ENCODE data around the gene ZNF124.
"Not testable (repeated sequence)": the region's sequence is repeated elsewhere in the genome, so short reads cannot be mapped to it uniquely, and the experiment has no call there.

The ZNF124 gene

DNA sequence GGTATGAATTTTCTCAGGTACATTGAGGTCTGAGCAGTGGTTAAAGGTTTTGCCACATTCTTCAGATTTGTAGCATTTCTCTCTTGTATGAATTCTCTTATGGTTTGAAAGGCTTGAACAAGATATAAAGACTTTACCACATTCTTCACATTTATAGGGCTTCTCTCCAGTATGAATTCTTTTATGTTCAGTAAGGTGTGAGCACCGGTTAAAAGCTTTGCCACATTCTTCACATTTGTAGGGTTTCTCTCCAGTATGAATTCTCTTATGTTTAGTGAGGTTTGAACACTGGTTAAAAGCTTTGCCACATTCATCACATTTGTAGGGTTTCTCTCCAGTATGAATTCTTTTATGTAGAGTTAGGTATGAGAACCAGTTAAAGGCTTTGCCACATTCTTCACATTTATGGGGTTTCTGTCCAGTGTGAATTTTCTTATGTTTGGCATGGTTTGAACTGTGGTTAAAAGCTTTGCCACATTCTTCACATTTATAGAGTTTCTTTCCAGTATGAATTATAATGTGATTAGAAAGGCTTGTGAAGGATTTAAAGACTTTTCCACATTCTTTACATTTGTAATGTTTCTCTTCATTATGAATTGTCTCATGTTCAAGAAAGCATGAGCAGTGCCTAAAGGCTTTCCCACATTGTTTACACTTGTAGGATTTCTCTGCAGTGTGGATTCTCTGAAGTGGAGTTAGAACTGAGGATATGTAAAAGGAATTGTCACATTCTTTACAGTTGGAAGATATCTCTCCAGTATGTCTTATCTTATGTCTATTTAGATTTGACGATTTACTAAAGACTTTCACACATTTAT, 18.4 kb upstream of the ZNF124 start:
- Mint-ChIP-seq H3K9me3 (peaks cover 81% of the 10 kb centered on the region), H3K36me3 (ENCODE audit: low read depth) (peaks cover 71% of the 10 kb centered on the region)
- intact Hi-C loops (cut with micrococcal nuclease): no loop called here

DNA sequence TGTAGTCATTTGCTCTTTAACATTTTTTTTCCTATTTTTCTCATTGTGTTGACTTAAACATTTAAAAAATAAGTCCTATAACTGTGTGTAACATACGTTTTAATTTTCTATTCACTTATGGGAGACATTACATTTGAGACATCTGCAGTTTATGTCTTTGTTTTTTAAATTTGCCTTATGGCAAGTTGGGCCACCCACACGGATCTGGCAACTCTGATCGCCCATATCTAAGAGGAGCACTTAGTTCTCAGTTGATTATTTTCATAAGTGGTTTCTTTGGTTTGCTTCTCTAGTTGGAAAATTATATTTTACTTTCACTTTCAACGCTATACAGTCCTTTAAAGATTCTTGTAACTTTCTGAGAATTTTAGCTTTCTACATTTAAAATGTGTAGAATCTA, 13.8 kb upstream of the ZNF124 start:
- intact Hi-C loops (cut with micrococcal nuclease): no loop called here
- Mint-ChIP-seq H3K27me3 (no peaks in the 10 kb centered on the region), H3K9me3 (peaks cover 75% of the 10 kb centered on the region), H3K36me3 (ENCODE audit: low read depth) (peaks cover 32% of the 10 kb centered on the region), H3K4me3 (no peak overlapping the region), H3K27ac (no peak overlapping the region), H3K4me1 (ENCODE audit: low read depth) (no peaks in the 10 kb centered on the region)

More for the DNA sequence above, 18.4 kb upstream of the ZNF124 start:
- H3K4me3 Mint-ChIP-seq: no peak overlapping the region
- no peaks in the 10 kb centered on the region for H3K4me1 Mint-ChIP-seq (ENCODE audit: low read depth)
- H3K27me3 Mint-ChIP-seq: no peaks in the 10 kb centered on the region
- no peak overlapping the region for H3K27ac Mint-ChIP-seq

DNA sequence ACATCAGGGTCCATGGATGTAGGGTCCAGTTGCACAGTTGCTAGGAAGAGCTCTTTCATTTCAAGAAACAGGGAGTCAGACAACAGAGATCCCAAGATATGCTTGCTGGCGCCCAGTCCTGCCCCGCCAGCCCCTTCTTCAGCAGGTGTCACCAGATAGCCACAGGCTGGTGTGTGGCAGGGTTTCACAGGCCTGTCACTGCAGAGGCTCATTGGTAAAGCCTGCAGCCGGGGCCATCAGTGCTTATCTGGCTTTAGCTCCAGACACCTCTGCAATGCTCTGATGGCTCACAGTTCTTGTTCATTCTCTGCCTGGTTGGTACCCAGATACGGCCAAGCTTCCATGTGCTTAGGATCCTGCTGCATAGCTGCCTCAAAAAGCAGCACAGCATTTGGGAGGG, 12.4 kb upstream of the ZNF124 start:
- H3K4me3 Mint-ChIP-seq: no peak overlapping the region
- peaks cover 75% of the 10 kb centered on the region for H3K9me3 Mint-ChIP-seq
- intact Hi-C loops (cut with micrococcal nuclease): no loop called here

DNA sequence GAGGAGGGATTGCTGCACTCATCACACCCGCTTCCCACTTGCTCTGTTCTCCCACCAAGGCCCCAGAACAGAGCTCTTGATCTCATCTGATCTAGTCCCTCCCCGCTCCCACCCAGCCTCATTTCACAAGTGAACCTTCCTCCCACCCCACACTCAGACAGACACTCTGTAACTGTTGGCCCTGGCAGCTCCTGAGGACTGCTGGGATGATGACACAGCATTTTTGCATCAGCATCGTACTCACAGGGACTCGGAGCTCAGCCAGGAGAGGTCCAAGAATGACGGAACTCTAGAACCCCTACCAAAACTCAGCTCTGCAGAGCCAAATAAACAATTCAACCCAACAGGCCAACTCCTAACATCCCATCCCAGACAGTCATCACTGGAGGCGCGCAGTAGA, 11.2 kb upstream of the ZNF124 start:
- peaks cover 84% of the 10 kb centered on the region for H3K9me3 Mint-ChIP-seq
- no peak overlapping the region for H3K27ac Mint-ChIP-seq
- H3K27me3 Mint-ChIP-seq: no peaks in the 10 kb centered on the region
- intact Hi-C loops (cut with micrococcal nuclease): no loop called here
- no peak overlapping the region for H3K4me3 Mint-ChIP-seq
- peaks cover 16% of the 10 kb centered on the region for H3K36me3 Mint-ChIP-seq (ENCODE audit: low read depth)
- no peaks in the 10 kb centered on the region for H3K4me1 Mint-ChIP-seq (ENCODE audit: low read depth)

More for the DNA sequence above, 12.4 kb upstream of the ZNF124 start:
- H3K36me3 Mint-ChIP-seq (ENCODE audit: low read depth): peaks cover 18% of the 10 kb centered on the region
- no peaks in the 10 kb centered on the region for H3K4me1 Mint-ChIP-seq (ENCODE audit: low read depth)
- H3K27ac Mint-ChIP-seq: no peak overlapping the region
- no peaks in the 10 kb centered on the region for H3K27me3 Mint-ChIP-seq

DNA sequence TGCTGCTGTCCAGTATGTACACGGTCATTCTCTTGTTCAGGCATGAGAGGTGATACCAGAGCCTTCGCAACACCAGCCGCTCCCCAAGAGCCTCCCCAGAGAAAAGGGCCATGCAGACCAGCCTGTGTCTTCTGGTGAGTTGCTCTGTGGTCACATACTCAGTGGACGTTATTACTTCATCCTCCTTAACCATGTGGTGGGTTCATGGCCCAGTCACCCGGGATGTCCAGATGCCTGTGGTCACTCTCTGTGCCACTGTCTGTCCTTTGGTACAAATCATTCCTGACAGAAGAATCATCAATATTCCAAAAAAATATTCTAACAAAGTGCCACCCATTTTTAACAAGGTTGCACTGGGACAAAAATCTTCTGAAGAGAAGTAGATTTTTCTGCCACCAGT, 8.8 kb upstream of the ZNF124 start:
- peaks cover 7% of the 10 kb centered on the region for H3K36me3 Mint-ChIP-seq (ENCODE audit: low read depth)
- no peak overlapping the region for H3K4me3 Mint-ChIP-seq
- H3K27me3 Mint-ChIP-seq: no peaks in the 10 kb centered on the region
- H3K9me3 Mint-ChIP-seq: peaks cover 80% of the 10 kb centered on the region
- peaks cover 1% of the 10 kb centered on the region for H3K4me1 Mint-ChIP-seq (ENCODE audit: low read depth)
- no peak overlapping the region for H3K27ac Mint-ChIP-seq
- intact Hi-C loops (cut with micrococcal nuclease): no loop called here

DNA sequence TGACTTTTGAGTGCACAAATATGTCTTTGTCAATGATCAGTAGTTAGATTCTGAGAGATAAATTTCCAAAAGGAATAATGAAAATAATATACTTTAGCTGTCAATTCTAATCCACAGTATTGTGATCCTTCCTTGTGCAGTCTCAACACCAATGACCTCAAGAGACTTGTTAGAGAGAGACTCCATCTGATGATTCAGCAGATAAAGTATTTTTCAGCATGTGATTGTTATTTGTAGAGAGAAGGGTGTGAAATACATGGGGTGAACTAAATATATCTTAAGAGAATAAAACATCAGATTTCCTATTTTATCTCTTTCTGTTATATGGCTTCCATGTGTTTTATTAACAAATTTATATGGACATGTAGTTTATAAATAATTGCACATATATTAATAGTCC, 5.9 kb upstream of the ZNF124 start:
- peaks cover 16% of the 10 kb centered on the region for H3K4me1 Mint-ChIP-seq (ENCODE audit: low read depth)
- H3K4me3 Mint-ChIP-seq: no peak overlapping the region
- H3K9me3 Mint-ChIP-seq: peaks cover 68% of the 10 kb centered on the region
- intact Hi-C loops (cut with micrococcal nuclease): no loop called here
- H3K27ac Mint-ChIP-seq: no peak overlapping the region
- H3K27me3 Mint-ChIP-seq: no peaks in the 10 kb centered on the region
- peaks cover 5% of the 10 kb centered on the region for H3K36me3 Mint-ChIP-seq (ENCODE audit: low read depth)

DNA sequence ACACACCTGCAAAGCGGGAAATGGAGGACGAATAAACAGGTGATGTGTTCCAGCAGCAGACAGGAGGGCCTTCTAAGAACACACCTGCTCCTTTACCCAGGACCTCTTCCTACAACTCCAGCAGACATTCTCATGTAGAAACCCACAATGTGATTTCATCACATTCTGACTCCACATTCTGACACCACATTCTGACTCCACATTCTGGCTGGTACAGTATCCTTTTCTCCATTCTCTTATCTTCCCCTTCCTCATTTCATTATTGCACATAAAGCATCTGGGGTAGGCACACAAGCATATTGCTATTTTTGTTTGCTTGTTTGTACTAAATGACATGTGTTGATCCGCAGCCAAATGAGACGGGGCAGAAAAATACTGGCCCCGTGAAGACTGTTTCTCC, 3.6 kb upstream of the ZNF124 start:
- Mint-ChIP-seq H3K9me3 (peaks cover 53% of the 10 kb centered on the region), H3K27ac (no peak overlapping the region), H3K27me3 (no peaks in the 10 kb centered on the region), H3K36me3 (ENCODE audit: low read depth) (peaks cover 7% of the 10 kb centered on the region), H3K4me1 (ENCODE audit: low read depth) (peaks cover 23% of the 10 kb centered on the region), H3K4me3 (no peak overlapping the region)
- intact Hi-C loops (cut with micrococcal nuclease): no loop called here

DNA sequence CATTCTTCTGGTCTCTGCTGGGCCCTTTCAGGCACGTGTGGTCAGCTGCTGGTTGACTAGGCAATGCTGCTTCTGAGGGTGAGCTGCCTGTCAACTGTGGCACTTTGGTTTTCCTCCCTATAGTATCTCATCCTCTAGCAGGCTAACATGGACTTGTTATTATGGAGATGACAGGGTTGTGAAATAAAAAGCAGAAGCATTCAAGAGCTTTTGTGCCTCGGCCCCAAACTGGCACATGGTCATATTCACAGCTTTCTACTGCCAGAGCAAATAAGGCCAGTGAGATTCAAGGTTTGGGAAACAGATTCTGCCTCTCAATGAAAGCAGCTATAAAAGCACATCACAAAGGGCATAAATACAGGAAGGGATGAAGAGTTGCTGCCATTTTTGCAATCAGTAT, 1.6 kb upstream of the ZNF124 start:
- H3K4me3 Mint-ChIP-seq: no peak overlapping the region
- peaks cover 42% of the 10 kb centered on the region for H3K9me3 Mint-ChIP-seq
- peak overlapping the region; percentile 83 for H3K27ac Mint-ChIP-seq
- peaks cover 26% of the 10 kb centered on the region for H3K36me3 Mint-ChIP-seq (ENCODE audit: low read depth)
- intact Hi-C loops (cut with micrococcal nuclease): no loop called here
- H3K27me3 Mint-ChIP-seq: no peaks in the 10 kb centered on the region
- peaks cover 36% of the 10 kb centered on the region for H3K4me1 Mint-ChIP-seq (ENCODE audit: low read depth)

DNA sequence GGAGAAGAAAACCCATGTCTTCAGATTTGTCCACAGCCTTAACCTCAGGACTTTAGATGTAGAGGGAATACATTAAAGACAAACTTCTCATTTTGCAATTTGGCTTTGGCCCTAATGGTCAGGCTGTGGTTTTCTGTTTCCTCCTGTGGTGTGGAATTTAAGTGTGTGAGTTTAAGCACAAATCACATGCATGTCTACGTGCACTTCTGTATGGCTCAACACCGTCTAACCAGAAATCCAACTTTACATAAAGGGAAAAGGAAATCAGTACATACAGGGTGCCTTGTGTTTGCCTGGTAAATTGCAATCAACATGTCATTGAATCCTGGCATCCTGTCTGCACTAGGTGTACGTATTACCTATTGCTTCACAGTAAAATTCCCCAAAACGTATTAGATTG, 1.2 kb upstream of the ZNF124 start:
- intact Hi-C loops (cut with micrococcal nuclease): no loop called here
- Mint-ChIP-seq H3K4me3 (no peak overlapping the region), H3K27ac (peak overlapping the region; percentile 83), H3K4me1 (ENCODE audit: low read depth) (peaks cover 40% of the 10 kb centered on the region), H3K27me3 (no peaks in the 10 kb centered on the region), H3K9me3 (peaks cover 43% of the 10 kb centered on the region), H3K36me3 (ENCODE audit: low read depth) (peaks cover 30% of the 10 kb centered on the region)

DNA sequence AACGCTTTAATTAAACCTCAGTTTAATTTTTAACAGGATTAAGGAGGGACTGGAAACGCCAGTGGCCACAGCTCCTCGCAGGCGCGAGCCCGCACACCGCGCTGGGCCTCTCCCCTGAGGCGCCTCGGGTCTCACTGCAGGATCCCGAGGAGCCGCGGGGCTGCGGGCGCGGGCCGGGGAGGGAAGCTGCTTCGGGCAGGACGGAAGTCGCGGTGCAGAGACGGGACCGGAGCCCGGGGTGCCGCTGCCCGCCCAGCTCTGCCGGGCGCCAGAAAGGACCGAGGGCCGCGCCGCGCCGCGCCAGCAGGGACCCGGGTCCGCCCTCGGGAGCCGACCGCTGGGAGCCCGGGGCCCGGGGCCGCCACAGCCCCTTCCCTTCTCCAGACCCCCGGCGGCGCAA, 377 bp downstream of the ZNF124 start:
- Mint-ChIP-seq H3K4me1 (ENCODE audit: low read depth) (peaks cover 53% of the 10 kb centered on the region), H3K36me3 (ENCODE audit: low read depth) (peaks cover 45% of the 10 kb centered on the region)
- intact Hi-C loops (cut with micrococcal nuclease): not testable (repeated sequence)

DNA sequence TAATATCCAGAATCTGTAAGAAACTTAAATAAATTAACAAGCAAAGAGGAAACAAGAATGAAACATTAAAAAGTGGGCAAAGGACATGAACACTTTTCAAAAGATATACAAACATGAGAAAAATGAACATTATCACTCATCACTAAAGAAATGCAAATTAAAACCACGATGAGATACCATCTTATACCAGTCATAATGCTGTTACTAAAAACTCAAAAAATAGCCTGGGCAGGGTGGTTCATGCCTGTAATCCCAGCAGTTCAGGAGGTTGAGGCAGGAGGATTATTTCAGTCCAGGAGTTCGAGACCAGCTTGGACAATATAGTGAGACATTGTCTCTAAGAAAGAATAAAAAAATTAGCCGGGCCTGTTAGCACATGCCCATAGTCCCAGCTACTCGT, 6.1 kb downstream of the ZNF124 start:
- Mint-ChIP-seq H3K4me3 (no peak overlapping the region), H3K27ac (no peak overlapping the region), H3K4me1 (ENCODE audit: low read depth) (peaks cover 38% of the 10 kb centered on the region), H3K9me3 (peaks cover 88% of the 10 kb centered on the region), H3K27me3 (no peaks in the 10 kb centered on the region), H3K36me3 (ENCODE audit: low read depth) (peaks cover 98% of the 10 kb centered on the region)
- intact Hi-C loops (cut with micrococcal nuclease): loop anchor here (5.0 to 10.0 kb wide), 2 partner anchors 38 to 121 kb away; no protein-coding TSS in a partner anchor

More for the DNA sequence above, 377 bp downstream of the ZNF124 start:
- not testable (repeated sequence) for H3K4me3 Mint-ChIP-seq, H3K27ac Mint-ChIP-seq, H3K27me3 Mint-ChIP-seq
- peaks cover 51% of the 10 kb centered on the region for H3K9me3 Mint-ChIP-seq

DNA sequence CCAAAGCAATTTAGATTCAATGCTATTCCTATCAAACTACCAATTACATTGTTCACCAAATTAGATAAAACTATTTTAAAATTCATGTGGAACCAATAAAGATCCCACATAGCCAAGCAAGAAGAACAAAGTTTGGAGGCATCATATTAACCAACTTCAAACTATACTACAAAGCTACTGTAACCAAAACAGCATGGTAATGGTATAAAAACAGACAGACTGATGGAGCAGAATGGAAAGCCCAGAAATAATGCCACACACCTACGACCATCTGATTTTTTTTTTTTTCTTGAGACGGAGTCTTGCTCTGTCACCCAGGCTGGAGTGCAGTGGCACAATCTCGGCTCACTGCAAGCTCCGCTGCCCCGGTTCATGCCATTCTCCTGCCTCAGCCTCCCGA, 7.1 kb downstream of the ZNF124 start:
- no peaks in the 10 kb centered on the region for H3K27me3 Mint-ChIP-seq
- intact Hi-C loops (cut with micrococcal nuclease): loop anchor here (5.0 to 10.0 kb wide), 2 partner anchors 37 to 120 kb away; no protein-coding TSS in a partner anchor
- H3K9me3 Mint-ChIP-seq: peaks cover 89% of the 10 kb centered on the region
- peaks cover 31% of the 10 kb centered on the region for H3K4me1 Mint-ChIP-seq (ENCODE audit: low read depth)
- H3K27ac Mint-ChIP-seq: no peak overlapping the region
- H3K36me3 Mint-ChIP-seq (ENCODE audit: low read depth): peaks cover 98% of the 10 kb centered on the region
- no peak overlapping the region for H3K4me3 Mint-ChIP-seq

DNA sequence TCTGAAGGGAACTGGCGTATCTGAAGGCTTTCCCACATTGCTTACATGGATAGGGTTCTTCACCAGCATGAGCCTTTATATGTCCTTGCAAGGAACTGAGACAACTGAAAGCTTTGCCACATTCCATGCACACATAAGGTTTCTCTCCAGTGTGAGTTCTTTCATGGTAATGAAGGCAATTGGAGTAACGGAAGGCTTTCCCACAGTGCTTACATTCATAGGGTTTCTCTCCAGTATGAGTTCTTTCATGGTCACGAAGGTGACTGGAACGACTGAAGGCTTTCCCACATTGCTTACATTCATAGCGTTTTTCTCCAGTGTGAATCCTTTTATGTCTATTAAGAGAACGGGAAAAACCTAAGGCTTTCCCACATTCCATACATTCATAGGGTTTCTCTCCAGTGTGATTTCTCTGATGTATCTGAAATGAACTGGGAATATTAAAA, 15.0 kb downstream of the ZNF124 start:
- intact Hi-C loops (cut with micrococcal nuclease): loop anchor here (5.0 kb wide), 1 partner anchor 40 kb away; no protein-coding TSS in a partner anchor
- Mint-ChIP-seq H3K4me1 (ENCODE audit: low read depth) (no peaks in the 10 kb centered on the region), H3K27me3 (no peaks in the 10 kb centered on the region), H3K27ac (no peak overlapping the region), H3K9me3 (peaks cover 75% of the 10 kb centered on the region), H3K36me3 (ENCODE audit: low read depth) (peaks cover 95% of the 10 kb centered on the region), H3K4me3 (no peak overlapping the region)

DNA sequence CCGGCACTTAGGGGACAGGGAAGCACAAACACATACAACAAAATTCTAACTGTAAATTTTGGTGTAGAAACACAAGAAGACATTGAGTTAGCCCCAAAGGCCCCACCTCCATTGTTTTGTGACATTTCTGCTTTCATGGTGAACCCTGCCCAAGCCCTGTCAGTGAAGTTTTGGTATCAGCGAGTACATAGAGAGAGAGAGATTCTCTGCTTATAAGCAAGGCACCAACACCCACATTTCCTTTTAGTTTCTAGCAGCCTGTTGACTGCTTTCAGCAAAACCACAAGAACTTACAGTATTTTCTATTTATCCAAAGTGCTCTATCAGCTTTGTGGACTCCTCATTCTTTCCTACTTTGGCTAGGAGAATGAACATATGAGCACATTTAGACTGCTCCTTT, 24.0 kb downstream of the ZNF124 start:
- Mint-ChIP-seq H3K4me3 (no peak overlapping the region), H3K9me3 (peaks cover 72% of the 10 kb centered on the region), H3K27ac (no peak overlapping the region), H3K36me3 (ENCODE audit: low read depth) (peaks cover 93% of the 10 kb centered on the region), H3K4me1 (ENCODE audit: low read depth) (no peaks in the 10 kb centered on the region), H3K27me3 (no peaks in the 10 kb centered on the region)
- intact Hi-C loops (cut with micrococcal nuclease): no loop called here

DNA sequence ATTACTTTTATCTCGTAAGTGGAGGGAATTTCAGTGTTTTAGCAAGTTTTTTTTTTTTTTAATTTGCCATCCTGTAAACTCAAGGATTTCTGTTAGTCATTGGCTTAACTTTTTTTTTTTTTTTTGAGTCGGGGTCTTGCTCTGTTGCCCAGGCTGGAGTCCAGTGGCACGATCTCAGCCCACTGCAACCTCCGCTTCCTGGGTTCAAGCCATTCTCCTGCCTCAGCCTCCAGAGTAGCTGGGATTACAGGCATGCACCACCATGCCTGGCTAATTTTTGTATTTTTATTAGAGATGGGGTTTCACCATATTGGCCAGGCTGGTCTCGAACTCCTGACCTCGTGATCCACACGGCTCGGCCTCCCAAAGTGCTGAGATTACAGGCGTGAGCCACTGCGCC, 24.7 kb downstream of the ZNF124 start:
- peaks cover 79% of the 10 kb centered on the region for H3K9me3 Mint-ChIP-seq

More for the DNA sequence above, 24.7 kb downstream of the ZNF124 start:
- intact Hi-C loops (cut with micrococcal nuclease); H3K27ac Mint-ChIP-seq; H3K27me3 Mint-ChIP-seq; H3K4me3 Mint-ChIP-seq; H3K4me1 Mint-ChIP-seq (ENCODE audit: low read depth): not testable (repeated sequence)
- peaks cover 95% of the 10 kb centered on the region for H3K36me3 Mint-ChIP-seq (ENCODE audit: low read depth)
